ENCODE measurements around the gene MALRD1. TPM values are rescaled to one million over a fixed set of nuclear protein-coding genes. Genes with fewer than 3 reads are reported as not detected.
"Not testable (repeated sequence)": the region's sequence is repeated elsewhere in the genome, so short reads cannot be mapped to it uniquely, and the experiment has no call there.

MALRD1 gene
- total RNA-seq, 4 donors from 2014 or later, result 0.94 to 4.5 (median 2.3) TPM; not detected in 1

- Histone ChIP-seq H3K27ac (no peak overlapping the region), H3K4me1 (no peaks in the 10 kb centered on the region), H3K27me3 (no peaks in the 10 kb centered on the region), H3K9me3 (no peaks in the 10 kb centered on the region), H3K4me3 (replicated peaks in 1 of 3) (no peak overlapping the region), H3K36me3 (no peaks in the 10 kb centered on the region)
- TF ChIP-seq CTCF (IDR thresholded peaks at IDR 0.05) (no peak), POLR2A (IDR thresholded peaks at IDR 0.05) (no peak)
- no peak for DNase-seq
- intact Hi-C loops (cut with DNase I), result no loop called here
- 85 to 87% methylated on average over 3 of the region's 3 CpGs for WGBS, 2 donors
Measured at GRCh38 chr10:19756919-19757318, 708.3 kb downstream of the MALRD1 start.

GRCh38 chr10:19762026-19762425, 713.4 kb downstream of the MALRD1 start:
- DNase-seq, result no peak
- Histone ChIP-seq H3K27me3 (no peaks in the 10 kb centered on the region), H3K9me3 (no peaks in the 10 kb centered on the region), H3K36me3 (no peaks in the 10 kb centered on the region), H3K4me3 (replicated peaks in 1 of 3) (no peak overlapping the region), H3K27ac (no peak overlapping the region), H3K4me1 (no peaks in the 10 kb centered on the region)
- TF ChIP-seq CTCF (IDR thresholded peaks at IDR 0.05) (no peak), POLR2A (IDR thresholded peaks at IDR 0.05) (no peak)
- intact Hi-C loops (cut with DNase I), result no loop called here
- 88 to 90% methylated on average over 1 of the region's 1 CpG for WGBS, 2 donors

- no peak overlapping the region for H3K4me3 ChIP-seq (replicated peaks in 1 of 3)
- no peaks in the 10 kb centered on the region for H3K27me3 ChIP-seq
- intact Hi-C loops (cut with DNase I), result no loop called here
- TF ChIP-seq CTCF (IDR thresholded peaks at IDR 0.05), result no peak
- no peak for TF ChIP-seq POLR2A (IDR thresholded peaks at IDR 0.05)
- no peaks in the 10 kb centered on the region for H3K4me1 ChIP-seq
- H3K36me3 ChIP-seq, result no peaks in the 10 kb centered on the region
- no peaks in the 10 kb centered on the region for H3K9me3 ChIP-seq
- 78 to 88% methylated on average over 1 of the region's 1 CpG for WGBS, 2 donors
- DNase-seq, result no peak
- no peak overlapping the region for H3K27ac ChIP-seq
Measured at GRCh38 chr10:19764111-19764510, 715.5 kb downstream of the MALRD1 start.

GRCh38 chr10:19767876-19768275, 719.3 kb downstream of the MALRD1 start:
- Histone ChIP-seq H3K36me3 (no peaks in the 10 kb centered on the region), H3K27ac (no peak overlapping the region), H3K4me1 (no peaks in the 10 kb centered on the region), H3K9me3 (no peaks in the 10 kb centered on the region), H3K27me3 (no peaks in the 10 kb centered on the region), H3K4me3 (replicated peaks in 1 of 3) (no peak overlapping the region)
- no peak for DNase-seq
- intact Hi-C loops (cut with DNase I), result no loop called here
- TF ChIP-seq POLR2A (IDR thresholded peaks at IDR 0.05) (no peak), CTCF (IDR thresholded peaks at IDR 0.05) (no peak)
- 42 to 48% methylated on average over 7 of the region's 7 CpGs for WGBS, 2 donors

- WGBS, 2 donors, result 87 to 90% methylated on average over 3 of the region's 3 CpGs
- H3K27ac ChIP-seq; H3K4me3 ChIP-seq (replicated peaks in 1 of 3); DNase-seq; H3K36me3 ChIP-seq; intact Hi-C loops (cut with DNase I); H3K27me3 ChIP-seq; H3K9me3 ChIP-seq; H3K4me1 ChIP-seq: not testable (repeated sequence)
Measured at GRCh38 chr10:19769826-19770225, 721.2 kb downstream of the MALRD1 start.

GRCh38 chr10:19772972-19773371, 724.4 kb downstream of the MALRD1 start:
- intact Hi-C loops (cut with DNase I), result no loop called here
- Histone ChIP-seq H3K4me1 (no peaks in the 10 kb centered on the region), H3K36me3 (no peaks in the 10 kb centered on the region), H3K27me3 (no peaks in the 10 kb centered on the region), H3K27ac (no peak overlapping the region), H3K9me3 (no peaks in the 10 kb centered on the region), H3K4me3 (replicated peaks in 1 of 3) (no peak overlapping the region)
- TF ChIP-seq CTCF (IDR thresholded peaks at IDR 0.05) (no peak), POLR2A (IDR thresholded peaks at IDR 0.05) (no peak)
- WGBS, 2 donors, result 71 to 78% methylated on average over 2 of the region's 2 CpGs
- no peak for DNase-seq

All from thyroid gland (tissue), 4 donors.